Measurements from ENCODE around the gene EEF1AKMT2.
"Not testable (repeated sequence)": the region's sequence is repeated elsewhere in the genome, so short reads cannot be mapped to it uniquely, and the experiment has no call there.

Gene EEF1AKMT2

DNA sequence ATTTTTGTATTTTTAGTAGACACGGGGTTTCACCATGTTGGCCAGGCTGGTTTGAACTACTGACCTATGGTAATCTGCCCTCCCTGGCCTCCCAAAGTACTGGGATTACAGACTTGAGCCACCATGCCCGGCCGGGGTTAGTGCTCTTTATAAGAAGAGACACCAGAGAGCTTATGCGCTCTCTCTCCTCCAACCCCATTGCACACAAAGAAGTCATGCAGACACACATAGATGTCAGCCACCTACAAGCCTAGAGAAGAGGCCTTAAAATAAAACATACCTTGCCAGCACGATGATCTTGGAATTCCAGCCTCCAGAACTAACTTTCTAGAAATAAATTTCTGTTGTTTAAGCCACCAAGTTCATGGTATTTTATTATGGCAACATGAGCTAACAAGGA is 37.5 kb downstream of the EEF1AKMT2 start:
- no peak for DNase-seq

- DNase-seq = no peak
Observed at GRCh38 chr10:124748953-124749645, 42.6 kb downstream of the EEF1AKMT2 start.

DNA sequence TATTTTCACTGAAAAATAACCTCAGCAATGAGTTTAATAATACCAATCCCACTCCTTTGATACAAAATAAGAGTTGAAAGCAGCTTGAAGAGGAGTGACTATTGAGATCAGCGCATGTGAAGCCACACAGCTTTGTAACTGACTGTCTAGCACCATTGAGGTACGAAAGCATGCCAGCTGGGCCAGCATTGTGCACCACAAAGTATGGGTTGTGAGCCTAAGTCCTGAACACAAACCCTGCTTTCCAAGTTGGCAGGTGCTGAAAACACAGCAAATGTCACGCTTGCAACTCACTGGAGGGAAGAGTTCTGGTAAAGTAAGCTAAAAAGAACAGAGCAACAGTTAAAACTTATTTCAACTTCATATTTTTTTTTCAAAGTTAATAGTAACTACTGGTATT is 43.5 kb downstream of the EEF1AKMT2 start:
- no peak for DNase-seq

DNA sequence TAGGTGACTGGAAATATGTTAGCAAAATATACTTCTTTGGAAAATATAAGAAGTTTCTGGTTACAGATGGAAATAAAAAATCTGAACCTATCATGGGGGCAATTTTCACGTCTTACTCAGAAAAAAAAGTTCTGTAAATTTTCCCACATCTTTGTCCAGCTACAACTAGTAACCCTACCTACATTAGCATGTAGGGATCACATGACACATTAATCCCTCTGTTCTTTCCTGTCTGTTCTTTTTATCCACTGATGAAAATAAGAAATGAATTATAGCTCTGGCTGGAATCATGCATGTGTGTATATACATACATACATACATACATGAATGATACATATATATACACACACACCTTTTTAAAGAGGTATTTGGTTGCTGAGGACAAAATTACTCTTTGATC is 43.9 kb downstream of the EEF1AKMT2 start:
- DNase-seq = no peak

DNA sequence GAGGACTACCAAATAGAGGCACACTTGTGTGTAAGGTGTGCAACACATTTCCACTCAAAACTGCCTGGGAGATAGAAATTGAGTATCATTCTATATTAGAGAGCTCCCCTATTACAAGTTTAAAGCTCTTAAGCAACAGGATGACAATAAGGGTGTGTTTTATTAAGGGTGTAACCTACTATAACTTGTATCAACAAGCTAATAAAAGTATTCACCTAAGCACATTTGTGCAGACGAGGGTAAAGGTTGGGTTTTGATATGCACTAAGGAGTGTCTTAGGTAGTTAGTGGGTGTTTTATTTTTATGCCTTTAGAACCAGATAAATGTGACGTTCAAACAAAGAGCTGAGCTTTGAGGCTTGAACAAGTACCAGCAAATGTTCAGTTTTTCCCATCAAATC is 44.7 kb downstream of the EEF1AKMT2 start:
- DNase-seq = no peak

DNA sequence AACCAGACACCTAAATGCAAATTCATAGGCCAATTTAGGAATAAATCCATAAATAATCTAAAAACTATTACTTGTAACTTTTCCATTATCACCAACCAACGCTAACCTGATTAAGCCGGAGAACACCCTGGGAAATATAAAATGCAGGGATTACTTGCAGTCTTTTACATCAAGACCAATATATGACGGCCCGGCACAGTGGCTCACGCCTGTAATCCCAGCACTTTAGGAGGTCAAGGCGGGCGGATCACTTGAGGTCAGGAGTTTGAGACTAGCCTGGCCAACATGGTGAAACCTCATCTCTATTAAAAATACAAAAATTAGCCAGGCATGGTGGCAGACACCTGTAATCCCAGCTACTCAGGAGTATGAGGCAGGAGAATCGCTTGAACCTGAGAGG is 45.2 kb downstream of the EEF1AKMT2 start:
- not testable (repeated sequence) for DNase-seq

DNA sequence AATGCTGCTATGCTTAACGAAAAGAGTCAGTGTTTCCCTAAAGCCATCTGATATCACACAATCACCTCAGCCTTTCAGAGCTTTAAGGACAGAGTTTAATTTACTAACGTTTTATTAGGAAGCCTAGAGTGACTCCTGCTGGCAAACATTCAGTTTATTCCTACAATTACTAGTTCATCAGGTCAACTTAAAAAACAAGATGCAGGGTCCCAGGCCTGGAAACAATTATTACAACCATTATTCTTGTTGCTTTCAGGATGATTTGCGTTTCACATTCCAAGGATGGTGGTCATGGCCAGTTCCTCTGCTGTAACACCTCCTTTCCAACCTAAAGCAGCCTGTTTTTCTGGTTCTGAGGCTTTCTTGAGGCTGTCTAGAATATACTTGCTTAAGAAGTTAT is 46.0 kb downstream of the EEF1AKMT2 start:
- no peak for DNase-seq

DNA sequence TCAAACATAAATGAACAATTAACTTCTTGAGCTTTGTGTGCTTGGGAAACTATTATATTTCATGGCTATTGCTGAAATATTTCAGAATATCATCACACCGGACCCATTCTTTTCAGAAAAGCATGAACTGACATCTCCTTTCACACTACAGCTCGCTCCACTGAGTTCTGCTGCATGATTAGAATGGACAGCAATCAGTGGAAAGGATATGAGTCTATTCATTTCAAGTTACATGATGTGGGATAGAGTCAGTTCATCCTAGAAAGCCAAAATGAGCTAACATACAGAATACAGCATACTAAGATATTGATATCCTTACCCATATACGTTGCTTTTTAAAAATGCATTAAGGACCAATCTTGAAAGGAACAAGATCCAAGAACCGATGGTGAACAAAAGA is 46.4 kb downstream of the EEF1AKMT2 start:
- DNase-seq = no peak

DNA sequence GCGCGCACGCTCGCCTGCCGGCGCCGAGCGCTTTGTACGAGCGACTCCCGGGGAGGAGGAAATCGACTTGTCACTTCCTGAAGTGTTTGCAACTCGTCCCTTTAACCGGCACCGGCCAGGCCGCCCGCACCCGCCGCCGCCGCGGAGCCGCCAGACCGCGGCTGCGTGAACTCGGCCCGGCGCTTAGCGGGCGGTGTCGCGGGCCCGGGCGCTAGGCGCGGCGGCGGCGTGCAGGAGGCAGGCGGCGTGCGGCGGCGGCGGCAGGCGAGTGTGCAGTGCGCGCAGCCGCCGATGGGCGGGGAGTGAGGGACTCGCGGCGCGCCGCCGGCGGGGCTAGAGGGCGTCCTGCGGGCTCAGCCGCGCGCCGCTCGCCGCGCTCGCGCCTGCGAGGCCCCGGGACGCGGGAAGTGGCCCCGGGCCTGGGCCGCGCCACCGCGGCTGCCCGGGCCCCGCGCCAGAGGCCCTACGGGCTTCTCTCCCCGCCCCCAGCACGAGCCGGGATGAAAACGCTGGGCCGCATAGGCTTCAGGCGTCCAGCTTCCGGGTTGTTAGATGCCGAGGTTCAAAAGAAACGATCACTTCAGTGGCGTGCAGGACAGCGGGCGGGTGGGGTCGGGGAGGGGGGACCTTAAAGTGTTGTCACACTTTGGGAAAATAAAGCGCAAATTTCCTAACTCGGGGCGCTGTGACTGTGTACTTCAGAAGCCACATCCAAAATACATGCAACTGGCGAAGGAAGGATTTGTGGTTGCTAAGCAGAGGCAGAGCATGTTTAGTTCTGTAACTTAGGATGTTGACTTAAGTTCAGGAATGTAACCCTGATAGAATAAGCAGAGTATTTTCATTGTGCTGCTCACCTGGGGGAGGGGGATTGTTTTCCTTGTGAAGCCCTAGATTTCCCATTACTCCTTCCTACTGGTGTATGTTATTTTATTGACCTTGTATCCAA is 47.3 kb downstream of the EEF1AKMT2 start, which contains the start of gene FAM53B:
Gene FAM53B, minus strand, starts transcription at position 277 of the 949 bp plus-strand sequence. CDS start 37,665 bp downstream, outside the sequence.
- peak; percentile 75 for DNase-seq

GRCh38 chr10:124743191-124744101 is 48.2 kb downstream of the EEF1AKMT2 start:
- DNase-seq = no peak

DNA sequence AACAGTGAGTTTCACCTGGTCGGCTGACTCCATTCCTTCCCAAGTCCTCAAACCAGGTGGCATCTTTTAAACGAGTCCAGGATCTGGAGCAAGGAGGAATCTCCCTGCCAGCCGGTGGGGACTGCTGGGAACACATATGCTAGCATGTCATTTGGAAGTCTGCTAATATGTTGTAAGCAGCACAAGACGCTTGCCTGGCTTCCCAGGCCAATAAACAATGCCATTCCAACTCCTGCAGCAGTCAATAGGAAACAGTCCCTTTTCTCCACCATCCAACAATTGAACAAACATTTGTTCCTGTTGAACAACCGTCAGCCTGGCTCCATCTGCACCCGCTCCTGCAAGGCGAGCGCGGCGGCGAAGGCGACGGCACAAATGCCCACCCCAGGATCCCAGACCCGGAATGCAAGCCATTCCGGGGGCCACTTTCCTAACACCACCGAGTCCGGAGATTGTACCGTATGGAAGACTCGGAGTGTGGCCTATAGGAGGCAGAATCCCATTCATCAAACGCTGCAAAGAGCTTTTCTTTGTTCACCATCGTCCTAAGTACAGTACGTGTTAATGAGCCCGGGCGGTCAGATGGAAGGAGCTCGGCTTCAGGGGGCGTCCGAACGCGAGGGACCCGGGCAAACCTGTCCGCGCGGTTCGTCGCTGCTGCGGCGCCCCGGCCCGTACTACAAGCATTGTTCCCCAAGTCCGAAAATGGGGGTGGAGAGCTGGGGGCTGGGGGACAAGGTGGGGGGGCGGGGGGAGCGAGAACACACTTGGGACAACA is 49.1 kb downstream of the EEF1AKMT2 start:
- no peak for DNase-seq

GRCh38 chr10:124741922-124742412 is 49.7 kb downstream of the EEF1AKMT2 start:
- no peak for DNase-seq

- DNase-seq = peak; percentile 76
Observed at GRCh38 chr10:124741281-124741921, 50.3 kb downstream of the EEF1AKMT2 start.

DNA sequence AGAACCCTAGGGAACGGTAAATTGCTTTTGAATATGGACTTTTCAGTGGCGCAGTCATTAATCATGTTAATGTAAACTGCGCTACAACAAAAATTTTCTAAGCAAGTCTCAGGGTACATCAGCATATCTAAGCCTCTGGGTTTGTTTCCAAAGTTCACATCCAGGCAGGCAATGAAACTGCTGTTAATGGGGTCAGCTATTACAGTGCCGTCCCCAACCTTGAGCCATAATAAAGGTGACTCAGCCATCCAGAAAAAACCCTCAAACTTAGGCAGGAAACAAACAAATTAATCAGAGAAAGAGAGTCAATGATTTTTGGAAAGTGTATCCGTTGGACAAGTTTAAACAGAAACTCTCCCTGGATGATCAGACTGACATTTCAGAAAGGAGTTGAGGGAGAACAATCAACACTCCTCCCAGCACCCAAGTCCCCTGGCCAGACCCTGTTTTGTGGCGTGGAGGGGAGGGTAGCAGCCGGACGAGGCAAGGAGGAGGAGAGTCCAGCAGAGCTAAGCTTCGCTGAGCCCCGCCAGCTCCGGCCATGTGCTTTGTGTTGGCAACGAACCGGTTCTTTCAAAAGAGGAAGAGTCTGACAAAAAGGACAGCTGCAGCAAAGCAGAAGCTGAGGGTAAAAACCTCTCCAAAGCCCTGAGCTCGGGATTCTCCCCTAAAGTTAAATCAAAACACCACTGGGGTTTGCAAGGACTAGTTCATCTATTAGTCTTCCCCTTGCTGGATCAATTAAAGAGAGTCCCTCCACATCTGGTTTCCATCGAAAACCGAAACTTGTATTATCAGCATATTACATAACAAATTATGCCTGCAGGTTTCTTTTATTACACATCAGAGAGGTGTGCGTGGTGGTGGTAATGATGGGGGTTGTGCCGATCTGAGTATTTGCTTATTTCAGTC is 51.1 kb downstream of the EEF1AKMT2 start:
- DNase-seq = no peak

DNA sequence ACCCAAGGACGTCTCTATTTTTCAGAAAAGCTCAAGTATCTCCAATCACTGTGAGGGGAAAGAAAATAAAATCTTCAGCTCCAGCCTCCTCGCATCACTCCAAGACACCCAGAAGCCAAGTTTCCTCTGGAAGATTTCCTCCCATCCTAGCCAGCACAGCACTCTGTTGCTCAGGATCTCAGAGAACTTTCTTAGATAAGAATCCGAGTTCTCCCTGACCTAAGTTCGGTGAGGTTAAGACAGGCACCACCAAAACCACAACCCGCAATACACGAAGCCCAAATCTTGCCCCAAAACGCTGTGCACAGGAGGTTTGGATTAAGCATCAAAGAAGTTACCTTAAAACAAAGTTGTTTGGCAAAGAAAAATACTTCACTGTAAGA is 51.7 kb downstream of the EEF1AKMT2 start:
- no peak for DNase-seq

- DNase-seq = no peak
Observed at GRCh38 chr10:124739119-124739921, 52.4 kb downstream of the EEF1AKMT2 start.

DNA sequence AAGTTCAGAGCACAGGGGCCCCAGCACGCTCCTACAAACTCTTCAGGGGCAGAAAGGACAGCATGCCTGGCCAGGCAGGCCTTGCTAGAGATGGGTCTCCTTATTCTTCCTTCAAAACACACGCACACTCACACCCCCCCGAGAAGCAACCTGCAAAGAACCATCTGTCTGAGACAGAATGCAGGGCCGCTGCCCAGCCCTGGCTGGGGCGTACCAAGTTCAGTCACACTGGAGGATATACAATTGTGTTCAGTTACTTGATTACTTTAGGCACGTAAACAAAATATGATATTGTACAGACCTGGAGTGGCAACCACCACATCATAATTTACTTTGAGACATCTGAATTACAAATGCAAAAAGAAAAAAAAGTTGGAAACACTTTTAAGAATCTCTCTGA is 53.2 kb downstream of the EEF1AKMT2 start:
- no peak for DNase-seq

DNA sequence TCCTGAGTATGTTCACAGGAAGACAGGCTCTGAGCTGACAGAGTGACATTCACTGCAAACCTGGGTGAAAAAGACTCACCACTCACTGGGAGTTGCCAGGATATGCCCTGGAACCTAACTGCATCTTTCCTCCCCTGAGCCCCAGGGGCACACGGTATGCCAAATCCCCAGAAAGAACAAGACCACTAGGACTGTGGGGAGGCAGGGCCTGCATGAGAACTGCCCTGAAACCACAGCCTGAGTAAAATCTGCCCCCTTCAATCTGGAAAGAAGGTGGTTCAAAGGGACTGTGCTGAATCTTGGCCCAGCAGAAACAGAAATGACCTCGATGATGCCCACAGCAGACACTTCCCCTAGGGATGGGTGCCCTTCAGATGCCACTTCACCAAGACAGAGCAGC is 54.0 kb downstream of the EEF1AKMT2 start:
- no peak for DNase-seq

DNA sequence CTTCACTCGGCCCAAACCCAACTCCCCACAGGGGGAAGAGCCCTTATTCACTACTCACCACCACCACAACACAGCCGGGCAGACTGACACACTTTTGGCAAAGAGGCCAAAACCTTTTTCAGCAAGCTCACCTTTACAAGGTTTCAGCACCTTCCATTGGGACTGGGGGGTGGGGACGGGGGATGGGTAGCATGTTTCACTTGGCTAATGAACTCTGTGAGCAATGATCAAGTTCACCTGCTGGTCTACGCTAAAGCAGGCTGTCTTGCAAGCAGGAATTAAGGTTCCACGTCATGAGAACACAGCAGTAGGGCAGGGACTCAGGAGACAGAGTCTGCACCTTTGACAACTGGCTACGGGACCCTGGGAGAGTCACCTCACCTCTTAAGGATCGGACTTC is 54.5 kb downstream of the EEF1AKMT2 start:
- no peak for DNase-seq

All from activated gamma-delta T cell treated with Interleukin-2 at 50 U/mL for 16 hours (primary cell).